HG02623 (cell line): ENCODE measurements around the gene TSPAN31.
"Not testable (repeated sequence)": the region's sequence is repeated elsewhere in the genome, so short reads cannot be mapped to it uniquely, and the experiment has no call there.

Experiments used
- ATAC-seq: cut with Tn5 transposase; IDR thresholded peaks from one replicate; pipeline ENCODE4 v1.9.1; 2021; ENCODE audit warnings: moderate library complexity; ENCODE audit not compliant: unreplicated experiment

The TSPAN31 gene

GRCh38 chr12:57721846-57722608 is 22.8 kb upstream of the TSPAN31 start:
- not testable (repeated sequence) for ATAC-seq

- ATAC-seq = no peak
These were observed 21.9 kb upstream of the TSPAN31 start for GRCh38 chr12:57722716-57723629.

- no peak for ATAC-seq
These were observed 21.2 kb upstream of the TSPAN31 start for GRCh38 chr12:57723630-57723962.

DNA sequence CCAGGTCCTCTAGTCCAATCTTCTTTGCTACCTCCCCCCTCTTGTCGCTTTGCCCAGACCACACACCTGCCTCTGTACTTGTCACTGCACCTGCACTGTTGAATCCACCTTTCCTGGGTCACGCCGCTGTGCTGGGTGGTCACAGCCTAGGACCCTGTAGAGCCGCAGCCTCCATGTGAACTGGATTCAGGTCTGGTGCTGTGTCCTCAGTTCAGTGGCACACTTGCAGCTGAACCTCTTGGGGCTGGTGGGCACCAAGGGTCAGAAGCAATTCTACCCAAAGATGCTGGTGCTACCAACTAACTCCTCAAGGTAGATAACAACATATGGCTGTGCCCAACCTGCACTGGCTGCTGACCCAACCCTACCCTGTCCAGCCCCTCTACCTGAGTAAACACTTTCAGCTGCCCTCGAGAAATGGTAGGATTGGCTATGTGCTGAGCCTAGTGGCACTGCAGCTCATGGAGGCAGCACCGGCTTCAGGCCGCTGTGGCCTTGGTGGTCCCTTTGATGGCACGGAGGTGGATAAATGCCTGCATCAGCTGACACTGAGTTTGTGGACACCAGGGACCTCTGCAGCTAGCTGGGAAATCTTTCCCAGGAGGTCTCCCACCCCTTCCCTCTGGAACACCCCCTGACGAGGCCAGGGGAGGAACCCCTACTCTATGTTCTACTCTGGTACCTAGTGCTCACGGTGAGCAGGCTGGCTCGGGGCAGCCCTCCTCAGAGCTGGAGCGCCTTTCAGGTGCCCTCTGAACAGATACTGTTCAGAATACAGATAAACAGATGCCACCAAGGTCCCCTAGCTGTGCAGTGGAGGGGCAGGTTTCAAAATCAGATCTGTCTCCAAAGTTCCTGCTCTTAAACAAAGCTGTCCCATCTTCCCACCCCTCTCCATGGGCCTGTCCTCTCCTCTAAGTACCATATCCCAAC is 20.6 kb upstream of the TSPAN31 start:
- ATAC-seq = no peak

GRCh38 chr12:57724936-57725740 is 19.7 kb upstream of the TSPAN31 start:
- no peak for ATAC-seq

- no peak for ATAC-seq
These were observed 19.0 kb upstream of the TSPAN31 start for GRCh38 chr12:57725851-57726150.

DNA sequence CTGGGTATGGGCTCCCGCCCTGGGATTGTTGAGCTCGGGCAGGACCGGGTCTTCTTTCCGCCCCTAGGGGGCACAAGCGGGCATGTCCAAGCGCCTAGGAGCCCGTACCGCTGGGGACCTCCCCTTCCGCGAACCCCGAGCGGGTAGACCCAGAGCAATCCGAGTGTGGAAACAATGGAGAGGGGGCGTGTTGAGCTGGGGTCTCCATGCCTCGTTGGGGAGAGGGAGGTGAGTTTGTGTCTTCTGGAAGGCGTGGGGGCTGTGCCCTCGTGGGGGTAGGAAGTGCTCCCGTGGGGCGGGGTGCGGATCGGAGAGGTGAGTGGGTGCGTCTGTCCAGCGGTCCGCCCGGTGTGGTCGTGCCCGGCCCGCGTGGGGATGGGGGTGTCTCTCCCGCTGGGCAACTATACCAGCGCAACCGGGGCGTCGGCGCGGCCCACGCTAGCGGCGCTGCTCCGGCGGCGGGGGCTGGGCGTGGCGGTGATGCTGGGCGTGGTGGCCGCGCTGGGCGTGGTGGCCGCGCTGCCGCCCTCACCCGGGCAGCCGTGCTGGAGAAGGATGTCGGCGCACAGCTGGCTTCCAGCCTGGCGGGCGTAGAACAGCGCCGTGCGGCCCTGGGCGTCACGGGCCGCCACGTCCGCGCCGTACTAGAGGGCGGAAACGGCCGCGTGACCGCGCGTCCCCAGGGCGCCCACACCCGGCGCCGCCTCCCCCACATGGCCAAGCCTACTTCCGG is 18.5 kb upstream of the TSPAN31 start:
- ATAC-seq = no peak

DNA sequence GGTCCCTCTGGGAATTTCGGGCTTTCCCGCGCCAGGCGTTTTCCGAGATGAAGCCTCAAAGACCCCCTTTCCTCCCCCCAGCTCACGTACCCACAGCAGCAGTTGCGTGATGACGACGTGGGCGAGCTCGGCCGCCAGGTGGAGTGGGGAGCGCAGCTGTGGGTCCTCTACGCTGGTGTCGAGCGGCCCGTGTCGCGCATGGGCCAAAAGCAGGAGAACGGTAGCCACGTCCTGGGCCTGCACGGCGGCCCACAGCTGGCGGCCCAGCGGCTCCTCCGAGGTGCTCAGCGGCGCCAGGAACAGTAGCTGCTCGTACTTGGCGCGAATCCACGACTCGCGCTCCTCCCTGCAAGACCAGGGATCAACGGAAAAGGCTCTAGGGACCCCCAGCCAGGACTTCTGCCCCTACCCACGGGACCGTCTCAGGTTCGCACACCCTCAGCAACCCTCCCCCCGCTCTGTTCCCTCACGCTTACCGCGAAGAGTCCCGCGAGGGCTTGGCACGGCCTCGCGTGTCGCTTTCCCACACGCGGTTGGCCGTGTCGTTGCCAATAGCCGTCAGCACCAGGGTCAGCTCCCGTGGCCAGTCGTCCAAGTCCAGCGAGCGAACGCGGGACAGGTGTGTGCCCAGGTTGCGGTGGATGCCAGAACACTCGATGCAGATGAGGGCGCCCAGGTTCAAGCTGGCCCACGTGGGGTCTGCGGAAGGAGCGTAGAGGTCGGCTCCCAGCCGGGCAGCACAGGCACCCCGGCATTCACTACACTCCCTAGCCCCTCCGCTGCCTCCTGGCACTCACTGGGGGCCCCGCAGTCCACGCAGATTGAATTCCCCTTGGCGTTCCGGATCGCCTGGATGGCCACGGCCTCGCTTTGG is 17.7 kb upstream of the TSPAN31 start:
- ATAC-seq = no peak

DNA sequence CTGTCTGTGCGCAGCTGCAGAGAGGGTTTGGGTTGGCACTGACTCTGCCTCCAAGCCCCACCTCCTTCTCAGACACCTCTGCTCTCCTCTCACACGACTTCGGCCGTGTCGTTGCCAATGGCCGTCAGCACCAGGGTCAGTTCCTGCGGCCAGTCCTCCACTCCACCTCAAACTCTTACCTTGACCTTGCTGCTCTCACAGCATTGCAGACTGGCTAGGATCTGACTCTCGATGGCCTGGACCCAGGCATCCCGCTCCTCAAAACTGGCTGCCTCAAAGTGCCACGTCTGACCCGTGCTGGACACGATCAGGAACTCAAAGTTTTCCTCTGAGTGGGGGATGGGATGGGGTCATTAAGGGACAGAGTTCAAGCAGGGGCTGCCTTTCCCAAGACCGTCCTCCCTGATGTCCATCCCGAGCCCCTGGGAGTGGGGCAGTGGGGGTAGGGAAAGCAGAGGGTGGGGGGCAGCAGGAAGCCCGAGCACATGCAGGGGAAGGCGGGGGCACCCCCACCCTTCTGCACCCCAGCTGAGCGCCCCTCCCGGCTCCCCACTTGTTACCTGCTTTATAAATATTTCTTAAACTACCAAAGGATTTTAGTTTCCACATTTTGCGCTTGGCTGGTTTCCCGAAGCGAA is 17.0 kb upstream of the TSPAN31 start:
- no peak for ATAC-seq

DNA sequence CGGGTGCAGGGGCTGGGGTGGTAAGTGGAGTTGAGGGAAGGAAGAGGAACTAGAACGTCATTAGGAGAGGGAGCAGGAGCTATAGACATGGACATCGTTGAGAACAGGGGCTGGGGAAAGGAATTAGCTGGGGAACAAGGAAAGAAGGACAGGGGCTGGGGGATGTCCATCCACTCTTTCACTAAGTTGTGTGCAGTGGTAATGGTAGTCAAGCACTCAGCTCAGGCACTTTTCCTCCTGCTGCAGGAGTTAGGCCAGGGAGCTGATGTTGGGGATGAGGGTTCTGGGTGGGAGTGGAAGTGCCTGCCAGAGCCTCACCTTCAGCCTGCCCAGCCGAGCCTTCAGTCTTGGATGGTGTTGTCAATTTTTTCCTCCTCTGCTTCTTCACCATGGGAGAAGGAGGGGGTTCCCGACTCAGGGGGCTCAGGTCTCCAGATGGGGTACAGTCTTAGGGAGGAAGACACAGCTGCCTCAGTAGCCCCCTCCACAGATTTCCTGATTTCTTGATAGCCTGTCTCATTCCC is 15.5 kb upstream of the TSPAN31 start:
- ATAC-seq = no peak

- ATAC-seq = no peak
These were observed 14.3 kb upstream of the TSPAN31 start for GRCh38 chr12:57730336-57731067.

DNA sequence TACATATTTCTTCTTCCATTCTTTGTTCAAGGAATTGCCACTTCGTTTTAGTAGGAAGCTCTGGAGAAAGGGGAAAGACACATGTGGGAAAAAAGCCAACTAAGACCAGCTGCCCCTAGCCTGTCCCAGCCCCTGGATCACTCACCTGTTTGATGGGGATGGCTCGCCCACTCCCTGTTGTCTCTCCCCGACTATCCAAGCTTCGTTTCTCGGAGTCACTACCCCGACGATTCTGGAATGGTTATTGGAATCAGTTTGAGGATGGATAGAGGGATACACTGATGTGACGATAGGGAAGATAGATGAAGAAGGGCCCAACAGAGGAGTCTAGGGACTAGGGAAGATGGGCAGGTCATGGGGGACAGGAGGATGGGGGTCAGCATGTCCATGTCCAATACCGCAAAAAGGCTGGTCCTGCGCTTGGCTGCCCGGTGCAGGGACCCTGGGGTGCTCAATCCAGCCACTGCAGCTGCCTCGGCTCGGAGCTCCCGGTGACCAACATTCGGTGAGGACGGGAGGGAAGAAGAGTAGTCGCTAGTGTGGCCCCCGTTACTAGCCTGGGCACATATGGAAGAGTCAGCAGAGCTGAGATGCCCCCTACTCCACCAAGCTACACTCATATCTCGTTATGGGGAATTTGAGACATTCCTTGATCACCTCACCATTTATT is 13.3 kb upstream of the TSPAN31 start:
- no peak for ATAC-seq

GRCh38 chr12:57732270-57732669 is 12.6 kb upstream of the TSPAN31 start:
- no peak for ATAC-seq

DNA sequence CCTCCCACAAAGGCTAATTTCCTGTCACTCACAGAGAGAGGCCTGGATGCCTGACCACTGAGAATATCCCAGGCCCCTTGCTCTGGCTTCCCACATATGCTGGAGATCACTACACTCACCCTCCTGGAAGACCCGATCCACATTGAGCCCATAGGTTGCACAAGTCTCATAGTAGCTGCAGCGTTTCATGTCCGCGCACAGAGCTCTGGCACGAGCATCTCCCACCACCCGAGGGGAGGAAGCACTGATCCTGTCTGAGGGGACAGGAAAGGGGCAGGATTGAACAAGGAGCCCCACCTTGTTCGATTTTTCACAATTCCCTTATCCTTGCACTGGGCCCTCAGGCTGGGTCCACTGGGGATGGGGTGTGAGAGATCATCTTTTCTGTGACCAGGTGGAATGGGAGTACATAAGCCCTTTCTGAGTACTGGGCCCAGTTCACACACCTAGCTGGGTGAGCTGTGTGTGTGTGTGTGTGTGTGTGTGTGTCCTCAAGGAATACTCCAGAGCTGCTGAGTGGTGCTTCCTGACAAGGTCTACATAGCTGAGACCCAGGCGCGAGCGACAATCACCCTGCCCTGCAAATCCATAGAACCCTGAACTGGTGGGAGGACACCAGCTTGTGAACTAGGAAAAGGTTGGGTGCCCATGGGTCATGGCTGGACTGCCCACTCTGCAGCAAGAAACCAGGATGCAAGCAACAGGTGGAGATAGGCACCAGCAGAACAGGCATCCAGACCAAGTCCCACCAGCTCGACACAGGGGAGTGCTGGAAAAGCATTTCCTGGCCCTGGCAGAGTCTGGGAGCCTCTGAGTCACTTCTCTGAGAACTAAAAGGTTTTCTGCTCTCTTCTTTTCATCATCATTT is 11.9 kb upstream of the TSPAN31 start:
- no peak for ATAC-seq

DNA sequence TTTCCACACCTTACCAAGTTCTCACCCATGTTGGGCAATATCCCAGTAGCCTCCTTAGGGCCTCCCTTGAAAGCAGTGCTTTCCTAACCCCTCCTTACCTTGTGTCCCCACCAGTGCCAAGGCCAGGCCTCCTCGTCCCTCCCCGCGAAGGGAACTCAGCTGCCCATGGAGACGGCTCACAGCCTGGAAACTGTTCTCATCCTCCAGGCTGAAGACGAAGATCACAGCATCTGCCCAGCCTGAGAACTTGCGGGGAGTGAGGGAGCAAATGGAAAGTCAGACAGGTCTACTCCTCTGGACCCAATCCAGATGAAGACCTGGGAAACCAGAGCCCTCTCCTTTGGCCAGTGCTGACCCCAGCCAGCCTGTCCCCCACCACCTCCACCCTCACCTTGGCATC is 10.9 kb upstream of the TSPAN31 start:
- ATAC-seq = no peak

GRCh38 chr12:57734591-57734990 is 10.2 kb upstream of the TSPAN31 start:
- no peak for ATAC-seq
